OCI-LY1 (cell line): ENCODE measurements around the gene IMPG2.

Experiments
- H2AFZ ChIP-seq: fragments of 200-600 bp; sonication (generic), shearing (Covaris generic); 2 replicates; pipeline ENCODE4 v1.6.0; 2014; ENCODE audit warnings: antibody characterized with exemption, mild to moderate bottlenecking, low read length
- H3F3A ChIP-seq: fragments of 200-600 bp; sonication (generic), shearing (Covaris generic); 2 replicates; pipeline ENCODE4 v1.6.0; 2014; ENCODE audit warnings: mild to moderate bottlenecking, antibody characterized with exemption, low read length, moderate library complexity; ENCODE audit not compliant: insufficient read depth
- H3K27ac ChIP-seq: fragments of 200-600 bp; sonication (generic); 2 replicates; pipeline ENCODE4 v1.5.1; 2014; ENCODE audit warnings: low read length, mixed run types, mild to moderate bottlenecking, low read depth; ENCODE audit not compliant: poor library complexity, severe bottlenecking
- H3K27me3 ChIP-seq: fragments of 200-600 bp; sonication (generic); 2 replicates; pipeline ENCODE4 v1.6.0; 2014; ENCODE audit warnings: antibody characterized with exemption, mild to moderate bottlenecking, low read length, moderate library complexity; ENCODE audit not compliant: insufficient read depth
- H3K36me3 ChIP-seq: fragments of 200-600 bp; sonication (generic); 2 replicates; pipeline ENCODE4 v1.6.1; 2014; ENCODE audit warnings: mild to moderate bottlenecking, antibody characterized with exemption, low read length, moderate library complexity, mixed read lengths; ENCODE audit not compliant: insufficient read depth
- H3K4me1 ChIP-seq: fragments of 200-600 bp; sonication (generic); 2 replicates; pipeline ENCODE4 v1.5.1; 2014; ENCODE audit warnings: mild to moderate bottlenecking, low read length, moderate library complexity; ENCODE audit not compliant: insufficient read depth, severe bottlenecking
- H3K4me2 ChIP-seq: fragments of 200-600 bp; sonication (generic), shearing (Covaris generic); 2 replicates; pipeline ENCODE4 v1.6.1; 2014; ENCODE audit warnings: low read length
- H3K4me3 ChIP-seq: fragments of 200-600 bp; sonication (generic); 2 replicates; pipeline ENCODE4 v1.5.1; 2014; ENCODE audit warnings: low read length, low read depth, mild to moderate bottlenecking, mixed read lengths; ENCODE audit not compliant: poor library complexity, severe bottlenecking
- H3K79me2 ChIP-seq: fragments of 200-600 bp; shearing (Covaris generic); 2 replicates; pipeline ENCODE4 v1.6.1; 2016; ENCODE audit warnings: mixed run types, low read length, mixed read lengths; ENCODE audit not compliant: insufficient read depth
- H3K9ac ChIP-seq: fragments of 200-600 bp; sonication (generic), shearing (Covaris generic); 2 replicates; pipeline ENCODE4 v1.6.1; 2014; ENCODE audit warnings: mild to moderate bottlenecking, low read length, mixed read lengths
- H3K9me2 ChIP-seq: fragments of 200-600 bp; sonication (generic), shearing (Covaris generic); 2 replicates; pipeline ENCODE4 v1.6.1; 2014; ENCODE audit warnings: low read depth, mild to moderate bottlenecking, low read length, mixed read lengths
- H3K9me3 ChIP-seq: fragments of 200-600 bp; shearing (Covaris generic); 2 replicates; pipeline ENCODE4 v1.6.1; 2014; ENCODE audit warnings: low read length, mixed read lengths
- H4K20me1 ChIP-seq: fragments of 200-600 bp; sonication (generic), shearing (Covaris generic); 2 replicates; pipeline ENCODE4 v1.6.0; 2016; ENCODE audit warnings: mild to moderate bottlenecking, low read length; ENCODE audit not compliant: insufficient read depth
- EZH2 ChIP-seq: fragments of 200-600 bp; sonication (generic), shearing (Covaris generic); IDR thresholded peaks from 2 replicates; pipeline ENCODE4 v1.8.0; 2017; ENCODE audit warnings: borderline replicate concordance, mixed run types, mild to moderate bottlenecking, antibody characterized with exemption, low read length, moderate library complexity, mixed read lengths
- TF ChIP-seq, protein P1 (sequence below): fragments of 200-600 bp; sonication (generic), shearing (Covaris generic); IDR thresholded peaks from 2 replicates; pipeline ENCODE4 v1.5.1; 2017; ENCODE audit warnings: mild to moderate bottlenecking, antibody characterized with exemption, low read length, moderate library complexity, mixed read lengths

The IMPG2 gene

DNA sequence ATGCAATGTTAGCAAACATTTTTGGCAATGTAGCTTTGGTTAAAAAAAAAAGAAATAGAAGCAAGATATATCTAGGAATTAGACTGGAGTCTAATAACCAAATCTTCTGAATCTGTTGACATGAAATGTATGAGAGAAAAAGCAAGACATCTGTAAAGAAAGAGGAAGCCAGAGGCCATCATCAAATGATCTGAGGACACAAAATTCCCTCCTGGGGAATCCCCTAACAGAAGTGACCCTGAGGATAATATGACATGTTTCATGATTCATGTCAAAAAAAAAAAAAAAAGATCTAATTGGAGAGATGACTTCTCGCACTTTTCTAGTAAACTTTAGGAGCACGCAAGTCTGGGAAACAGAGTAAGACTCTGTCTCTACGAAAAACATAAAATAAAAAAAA is 70.9 kb downstream of the IMPG2 start:
- no peak overlapping the region for H3K27ac ChIP-seq
- H3K4me2 ChIP-seq = no peak overlapping the region
- no peak overlapping the region for H2AFZ ChIP-seq
- no peaks in the 10 kb centered on the region for H3K4me1 ChIP-seq
- no peaks in the 10 kb centered on the region for H4K20me1 ChIP-seq
- H3F3A ChIP-seq = no peaks in the 10 kb centered on the region
- H3K36me3 ChIP-seq = no peaks in the 10 kb centered on the region
- H3K9me3 ChIP-seq = no peaks in the 10 kb centered on the region
- no peaks in the 10 kb centered on the region for H3K9me2 ChIP-seq
- TF ChIP-seq, protein P1, sequence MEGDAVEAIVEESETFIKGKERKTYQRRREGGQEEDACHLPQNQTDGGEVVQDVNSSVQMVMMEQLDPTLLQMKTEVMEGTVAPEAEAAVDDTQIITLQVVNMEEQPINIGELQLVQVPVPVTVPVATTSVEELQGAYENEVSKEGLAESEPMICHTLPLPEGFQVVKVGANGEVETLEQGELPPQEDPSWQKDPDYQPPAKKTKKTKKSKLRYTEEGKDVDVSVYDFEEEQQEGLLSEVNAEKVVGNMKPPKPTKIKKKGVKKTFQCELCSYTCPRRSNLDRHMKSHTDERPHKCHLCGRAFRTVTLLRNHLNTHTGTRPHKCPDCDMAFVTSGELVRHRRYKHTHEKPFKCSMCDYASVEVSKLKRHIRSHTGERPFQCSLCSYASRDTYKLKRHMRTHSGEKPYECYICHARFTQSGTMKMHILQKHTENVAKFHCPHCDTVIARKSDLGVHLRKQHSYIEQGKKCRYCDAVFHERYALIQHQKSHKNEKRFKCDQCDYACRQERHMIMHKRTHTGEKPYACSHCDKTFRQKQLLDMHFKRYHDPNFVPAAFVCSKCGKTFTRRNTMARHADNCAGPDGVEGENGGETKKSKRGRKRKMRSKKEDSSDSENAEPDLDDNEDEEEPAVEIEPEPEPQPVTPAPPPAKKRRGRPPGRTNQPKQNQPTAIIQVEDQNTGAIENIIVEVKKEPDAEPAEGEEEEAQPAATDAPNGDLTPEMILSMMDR = no peak
- no peak for TF ChIP-seq EZH2
- no peaks in the 10 kb centered on the region for H3K79me2 ChIP-seq
- H3K27me3 ChIP-seq = no peaks in the 10 kb centered on the region
- H3K4me3 ChIP-seq = no peak overlapping the region
- H3K9ac ChIP-seq = no peak overlapping the region

DNA sequence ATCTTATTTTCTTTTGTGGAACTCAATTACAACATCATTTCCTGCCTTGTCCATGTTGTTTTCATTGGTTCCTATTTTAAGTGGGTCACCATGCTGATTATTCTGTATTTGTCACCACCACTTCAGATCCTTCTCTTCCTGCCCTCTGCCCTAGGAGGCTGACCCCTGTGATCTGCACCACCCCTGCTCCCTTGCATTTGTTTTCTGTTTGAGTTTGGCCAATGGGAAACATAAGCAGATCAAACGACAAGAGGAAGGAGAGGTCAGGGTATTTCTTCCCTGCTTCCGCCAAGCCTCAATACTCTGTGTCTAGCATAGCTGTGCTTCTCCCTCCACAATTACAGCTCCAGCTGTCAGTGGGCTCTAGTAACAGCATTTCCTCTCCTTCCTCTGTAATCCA is 71.6 kb downstream of the IMPG2 start:
- H3K4me1 ChIP-seq = no peaks in the 10 kb centered on the region
- H3K36me3 ChIP-seq = no peaks in the 10 kb centered on the region
- H3K79me2 ChIP-seq = no peaks in the 10 kb centered on the region
- H3F3A ChIP-seq = no peaks in the 10 kb centered on the region
- H3K9ac ChIP-seq = no peak overlapping the region
- TF ChIP-seq, protein P1 = no peak
- no peak for TF ChIP-seq EZH2
- H3K9me3 ChIP-seq = no peaks in the 10 kb centered on the region
- H4K20me1 ChIP-seq = no peaks in the 10 kb centered on the region
- no peaks in the 10 kb centered on the region for H3K9me2 ChIP-seq
- no peaks in the 10 kb centered on the region for H3K27me3 ChIP-seq
- H3K4me2 ChIP-seq = no peak overlapping the region
- H2AFZ ChIP-seq = no peak overlapping the region
- H3K27ac ChIP-seq = no peak overlapping the region
- no peak overlapping the region for H3K4me3 ChIP-seq

DNA sequence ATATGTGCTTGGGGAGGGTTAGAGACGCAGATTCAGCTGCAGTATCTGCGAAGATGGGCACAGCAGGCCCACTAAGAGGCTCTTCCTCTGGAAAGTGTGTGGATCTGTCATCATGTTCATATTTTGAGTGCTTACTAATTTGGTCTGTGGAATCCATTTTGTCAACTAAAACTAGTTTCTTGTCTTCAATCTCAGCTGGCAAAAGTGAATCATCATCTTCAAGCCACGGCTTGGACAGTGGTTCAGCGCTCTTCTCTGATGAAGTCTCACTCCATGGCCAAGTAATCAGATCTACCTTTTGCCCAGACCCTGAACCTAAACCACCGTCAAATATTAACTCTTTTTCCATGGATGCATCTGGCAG is 76.2 kb downstream of the IMPG2 start:
- Histone ChIP-seq H3K36me3 (no peaks in the 10 kb centered on the region), H3K9ac (no peak overlapping the region), H3K4me1 (no peaks in the 10 kb centered on the region), H3K4me2 (no peak overlapping the region), H3K9me2 (no peaks in the 10 kb centered on the region), H3F3A (no peaks in the 10 kb centered on the region), H3K4me3 (no peak overlapping the region), H3K9me3 (no peaks in the 10 kb centered on the region), H3K27me3 (no peaks in the 10 kb centered on the region), H4K20me1 (no peaks in the 10 kb centered on the region), H3K79me2 (no peaks in the 10 kb centered on the region), H3K27ac (no peak overlapping the region), H2AFZ (no peak overlapping the region)
- TF ChIP-seq, protein P1 = no peak
- TF ChIP-seq EZH2 = no peak
